ENCODE results near the gene HSD17B11. TPM values are rescaled to one million over a fixed set of nuclear protein-coding genes. Genes with fewer than 3 reads are reported as not detected.

The HSD17B11 gene, protein sequence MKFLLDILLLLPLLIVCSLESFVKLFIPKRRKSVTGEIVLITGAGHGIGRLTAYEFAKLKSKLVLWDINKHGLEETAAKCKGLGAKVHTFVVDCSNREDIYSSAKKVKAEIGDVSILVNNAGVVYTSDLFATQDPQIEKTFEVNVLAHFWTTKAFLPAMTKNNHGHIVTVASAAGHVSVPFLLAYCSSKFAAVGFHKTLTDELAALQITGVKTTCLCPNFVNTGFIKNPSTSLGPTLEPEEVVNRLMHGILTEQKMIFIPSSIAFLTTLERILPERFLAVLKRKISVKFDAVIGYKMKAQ
- total RNA-seq = 11.7 and 15.7 TPM in 2 replicates

DNA sequence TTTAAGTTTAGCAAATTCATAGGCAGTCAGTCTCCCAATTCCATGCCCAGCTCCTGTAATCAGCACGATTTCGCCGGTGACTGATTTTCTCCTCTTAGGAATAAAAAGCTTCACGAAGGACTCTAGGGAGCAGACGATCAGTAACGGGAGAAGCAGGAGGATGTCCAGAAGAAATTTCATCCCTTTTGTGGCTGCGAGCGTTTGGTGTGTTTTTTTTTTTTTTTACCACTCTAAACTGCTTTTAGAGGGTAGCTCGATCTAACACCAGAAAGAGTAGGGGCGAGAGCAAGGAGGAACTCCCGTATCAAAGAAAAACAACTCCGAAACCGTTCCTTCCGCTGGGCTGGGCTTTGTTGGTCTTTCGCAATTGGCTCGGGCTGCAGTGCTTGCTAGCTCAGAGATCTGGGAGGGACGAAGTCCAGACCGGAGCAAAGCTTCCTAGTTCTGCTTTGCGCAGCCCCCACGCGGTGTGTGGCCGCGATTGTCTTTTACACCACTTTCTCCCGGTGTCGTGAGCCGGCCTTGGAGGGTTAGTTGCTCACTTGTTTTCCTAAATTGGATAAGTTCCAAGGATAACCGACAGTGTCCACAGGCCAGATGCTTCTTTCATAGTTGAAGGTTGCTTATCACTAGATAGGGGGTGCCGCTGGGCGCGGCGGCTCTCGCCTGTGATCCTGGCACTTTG lies at the start of gene HSD17B11:
Gene HSD17B11, minus strand, starts transcription at position 298 of the 685 bp plus-strand sequence. Its CDS starts 118 bp downstream, at position 180.

DNA sequence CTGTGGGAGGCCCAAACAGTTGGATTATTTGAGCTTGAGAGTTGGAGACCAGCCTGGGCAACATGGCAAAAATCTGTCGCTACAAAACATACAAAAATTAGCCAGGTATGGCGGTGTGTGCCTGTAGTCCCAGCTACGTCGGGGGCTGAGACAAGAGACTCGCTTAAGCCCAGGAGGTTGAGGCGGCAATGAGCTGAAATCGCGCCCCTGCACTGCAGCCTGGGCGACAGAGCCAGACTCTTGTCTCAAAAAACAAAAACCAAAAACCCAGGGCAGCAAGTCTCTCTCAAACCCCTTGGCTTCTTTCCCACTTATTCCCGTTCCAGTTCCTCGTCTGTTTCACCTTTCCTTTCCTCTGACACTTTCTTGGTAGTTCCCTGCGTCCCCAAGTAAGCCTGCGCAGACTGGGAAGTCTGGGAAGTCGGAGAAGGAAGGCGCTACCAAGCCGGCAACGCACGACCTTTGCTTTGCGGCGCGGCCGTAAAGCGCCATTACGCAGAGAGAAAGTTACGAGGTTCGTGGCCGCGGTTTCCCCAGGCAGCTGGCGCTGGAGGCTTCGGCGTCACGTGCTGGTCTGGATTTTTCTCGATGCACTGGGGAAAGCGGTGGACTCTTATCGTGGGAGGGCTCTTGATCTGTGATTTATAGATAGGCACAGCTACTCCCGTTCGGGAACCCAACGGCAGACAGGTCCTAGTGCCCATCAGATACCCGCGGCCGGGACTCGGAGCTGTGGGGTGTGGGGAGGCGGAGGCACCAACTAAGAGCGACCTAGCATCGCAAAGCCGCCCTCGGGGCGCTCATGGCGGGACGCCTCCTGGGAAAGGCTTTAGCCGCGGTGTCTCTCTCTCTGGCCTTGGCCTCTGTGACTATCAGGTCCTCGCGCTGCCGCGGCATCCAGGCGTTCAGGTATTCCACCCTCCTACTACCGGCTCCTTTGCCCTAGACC lies 31.4 kb upstream of the HSD17B11 start, which contains the start of gene NUDT9:
Gene NUDT9, plus strand, starts transcription at position 470 of the 949 bp plus-strand sequence. Its CDS starts 333 bp downstream, at position 803.

DNA sequence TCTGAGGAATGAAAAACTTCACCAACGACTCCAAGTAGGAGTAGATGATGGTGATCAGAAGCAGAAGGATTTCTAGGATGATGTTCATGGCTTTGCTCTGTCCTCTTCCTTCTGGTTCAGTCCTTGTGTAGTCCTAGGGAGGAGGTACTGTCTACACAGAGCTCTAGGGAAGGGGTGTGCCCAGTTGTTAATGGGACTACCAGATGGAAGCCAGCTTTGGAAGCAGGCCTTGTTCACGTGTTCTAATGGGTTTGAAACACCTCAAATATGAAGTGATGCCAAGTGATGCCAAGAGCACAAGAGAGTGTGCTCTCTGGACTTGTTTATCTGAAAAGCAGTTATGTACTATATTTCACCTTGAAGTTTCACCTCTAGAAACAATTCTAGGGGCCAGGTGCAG lies 68.2 kb downstream of the HSD17B11 start, which contains the start of gene HSD17B13:
Gene HSD17B13, minus strand, starts transcription at position 129 of the 400 bp plus-strand sequence. Its CDS starts 41 bp downstream, at position 88.

Other genes with a start within 250 kb of the HSD17B11 start
- 3.6 and 4.2 TPM in 2 replicates for gene KLHL8, start 170.6 kb downstream of the HSD17B11 start, total RNA-seq
- gene HSD17B13, start 68.3 kb downstream of the HSD17B11 start, total RNA-seq = not detected in 2 replicates
- 18.9 and 22.7 TPM in 2 replicates for gene NUDT9, start 31.4 kb upstream of the HSD17B11 start, total RNA-seq
- not detected in 2 replicates for gene SPARCL1, start 138.2 kb upstream of the HSD17B11 start, total RNA-seq
- gene DSPP, start 217.3 kb upstream of the HSD17B11 start, total RNA-seq = not detected in 2 replicates

All from mesangial cell (primary cell).